SKM-1 treated with dmso at 0.1 percent for 144 hours (cell line): ENCODE results near the gene CHMP2A.

Experiments used
- DNase-seq: peaks from one replicate; lab custom pipeline; 2025; ENCODE audit not compliant: unreplicated experiment; lab: John Stamatoyannopoulos, UW

The CHMP2A gene

GRCh38 chr19:58570770-58571574 lies 16.1 kb upstream of the CHMP2A start:
- DNase-seq: no peak

GRCh38 chr19:58569943-58570670 lies 15.2 kb upstream of the CHMP2A start:
- no peak for DNase-seq

GRCh38 chr19:58569191-58569942 lies 14.5 kb upstream of the CHMP2A start:
- no peak for DNase-seq

- no peak for DNase-seq
Observed at GRCh38 chr19:58568453-58569130, 13.7 kb upstream of the CHMP2A start.

- DNase-seq: no peak
Observed at GRCh38 chr19:58566989-58567388, 12.1 kb upstream of the CHMP2A start.

GRCh38 chr19:58563823-58564222 lies 8.9 kb upstream of the CHMP2A start:
- DNase-seq: no peak

GRCh38 chr19:58563034-58563573 lies 8.2 kb upstream of the CHMP2A start:
- no peak for DNase-seq

GRCh38 chr19:58562122-58563033 lies 7.5 kb upstream of the CHMP2A start:
- DNase-seq: no peak

GRCh38 chr19:58561373-58562121 lies 6.6 kb upstream of the CHMP2A start:
- no peak for DNase-seq

GRCh38 chr19:58560921-58561320 lies 6.0 kb upstream of the CHMP2A start:
- no peak for DNase-seq

GRCh38 chr19:58560007-58560887 lies 5.3 kb upstream of the CHMP2A start:
- no peak for DNase-seq

- DNase-seq: no peak
Observed at GRCh38 chr19:58559275-58560006, 4.5 kb upstream of the CHMP2A start.

GRCh38 chr19:58558623-58559274 lies 3.8 kb upstream of the CHMP2A start:
- no peak for DNase-seq

GRCh38 chr19:58558066-58558622 lies 3.2 kb upstream of the CHMP2A start, which contains the start of gene UBE2M:
TSS of gene UBE2M (minus strand) at chr19:58558611. CDS start at chr19:58558381, 230 bp downstream.
- no peak for DNase-seq

GRCh38 chr19:58557221-58558065 lies 2.5 kb upstream of the CHMP2A start:
- no peak for DNase-seq
